Measurements from ENCODE around the gene FGF18. TPM values are rescaled to one million over a fixed set of nuclear protein-coding genes. Genes with fewer than 3 reads are reported as not detected.
"Not testable (repeated sequence)": the region's sequence is repeated elsewhere in the genome, so short reads cannot be mapped to it uniquely, and the experiment has no call there.

The FGF18 gene, protein sequence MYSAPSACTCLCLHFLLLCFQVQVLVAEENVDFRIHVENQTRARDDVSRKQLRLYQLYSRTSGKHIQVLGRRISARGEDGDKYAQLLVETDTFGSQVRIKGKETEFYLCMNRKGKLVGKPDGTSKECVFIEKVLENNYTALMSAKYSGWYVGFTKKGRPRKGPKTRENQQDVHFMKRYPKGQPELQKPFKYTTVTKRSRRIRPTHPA
- not detected for polyA plus RNA-seq (2012; ENCODE audit: insufficient read depth, insufficient read length)

DNA sequence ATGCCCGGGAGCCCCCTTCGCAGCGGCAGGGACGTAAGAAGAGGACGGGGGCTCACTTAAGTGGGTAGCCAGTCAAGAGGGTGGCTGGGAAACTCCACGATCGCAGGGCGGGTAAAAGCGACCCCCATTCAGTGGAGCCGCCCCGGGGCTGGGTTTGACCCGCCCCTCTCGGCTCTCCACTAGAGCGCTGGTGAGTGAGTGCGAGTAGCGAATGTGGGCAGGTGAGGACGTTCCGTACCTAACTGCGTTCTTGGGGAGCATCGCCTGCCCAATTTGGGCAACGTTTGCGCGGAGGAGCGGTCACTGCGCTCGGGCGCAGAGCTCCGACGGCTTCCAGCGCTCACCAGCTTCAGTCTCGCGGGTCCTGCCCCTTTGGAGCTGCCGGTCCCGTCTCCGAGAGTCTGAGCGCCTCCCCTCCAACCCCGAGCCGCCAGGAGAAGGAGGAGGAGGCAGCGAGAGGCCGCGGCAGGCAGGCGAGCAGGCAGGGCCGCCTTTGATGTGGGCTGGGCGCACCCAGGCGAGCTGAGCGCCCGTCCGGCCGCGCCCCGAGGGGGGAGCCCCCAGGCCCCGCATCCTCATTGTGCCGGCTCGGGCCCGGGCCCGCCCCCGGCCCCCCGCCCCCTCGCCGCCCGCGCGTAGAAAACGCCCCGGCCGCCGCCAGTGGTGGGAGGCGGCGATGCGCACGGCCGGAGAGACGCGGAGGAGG lies at the start of gene FGF18:
TSS of gene FGF18 (plus strand) at position 666 of the 706 bp plus-strand sequence. CDS start 553 bp downstream, outside the sequence.
- DNase-seq (ENCODE audit: low read depth, low spot score) = no peak
- peak within 1 kb of the TSS; percentile 44 for H3K4me3 ChIP-seq (ENCODE audit: low read length)

- no peak for DNase-seq (ENCODE audit: low read depth, low spot score)
- no peak overlapping the region for H3K4me3 ChIP-seq (ENCODE audit: low read length)
These were observed 49.5 kb upstream of the FGF18 start for GRCh38 chr5:171369898-171370297.

GRCh38 chr5:171370881-171371280 lies 48.6 kb upstream of the FGF18 start:
- not testable (repeated sequence) for H3K4me3 ChIP-seq (ENCODE audit: low read length); DNase-seq (ENCODE audit: low read depth, low spot score)

- H3K4me3 ChIP-seq (ENCODE audit: low read length) = no peak overlapping the region
- no peak for DNase-seq (ENCODE audit: low read depth, low spot score)
These were observed 48.1 kb upstream of the FGF18 start for GRCh38 chr5:171371326-171371725.

GRCh38 chr5:171379961-171380360 lies 39.5 kb upstream of the FGF18 start:
- H3K4me3 ChIP-seq (ENCODE audit: low read length) = no peak overlapping the region
- no peak for DNase-seq (ENCODE audit: low read depth, low spot score)

DNA sequence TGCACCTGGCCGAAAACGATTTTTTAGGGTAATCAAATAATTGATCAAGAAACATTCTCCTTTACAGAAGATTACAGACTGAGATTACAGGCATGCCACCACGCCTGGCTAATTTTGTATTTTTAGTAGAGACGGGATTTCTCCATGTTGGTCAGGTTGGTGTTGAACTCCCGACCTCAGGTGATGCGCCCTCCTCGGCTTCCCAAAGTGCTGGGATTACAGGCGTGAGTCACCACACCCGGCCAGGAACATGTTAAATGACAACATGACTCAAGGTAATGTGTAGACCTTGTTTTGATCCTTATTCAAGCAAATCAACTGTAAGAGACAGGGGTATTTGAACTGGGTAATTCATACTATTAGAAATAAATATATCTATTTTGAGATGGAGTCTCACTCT lies 35.0 kb upstream of the FGF18 start:
- not testable (repeated sequence) for DNase-seq (ENCODE audit: low read depth, low spot score); H3K4me3 ChIP-seq (ENCODE audit: low read length)

DNA sequence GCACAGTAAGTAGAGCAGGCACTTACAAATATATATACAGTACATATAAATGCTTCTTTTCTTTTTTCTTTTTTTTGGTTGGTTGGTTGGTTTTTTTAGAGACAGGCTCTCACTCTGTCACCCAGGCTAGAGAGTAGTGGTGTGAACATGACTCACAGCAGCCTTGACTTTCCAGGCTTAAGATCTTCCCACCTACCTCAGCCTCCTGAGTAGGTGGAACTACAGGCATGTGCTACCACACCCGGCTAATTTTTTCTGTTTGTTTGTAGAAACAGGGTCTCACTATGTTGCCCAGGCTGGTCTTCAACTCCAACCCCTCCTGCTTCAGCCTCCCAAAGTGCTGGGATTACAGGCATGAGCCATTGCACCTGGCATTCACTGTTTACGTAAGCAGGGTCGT lies 34.4 kb upstream of the FGF18 start:
- not testable (repeated sequence) for H3K4me3 ChIP-seq (ENCODE audit: low read length); DNase-seq (ENCODE audit: low read depth, low spot score)

GRCh38 chr5:171386006-171386671 lies 33.3 kb upstream of the FGF18 start:
- no peak overlapping the region for H3K4me3 ChIP-seq (ENCODE audit: low read length)
- DNase-seq (ENCODE audit: low read depth, low spot score) = no peak

GRCh38 chr5:171386861-171387344 lies 32.5 kb upstream of the FGF18 start:
- peak overlapping the region; percentile 68 for H3K4me3 ChIP-seq (ENCODE audit: low read length)
- DNase-seq (ENCODE audit: low read depth, low spot score) = peak; percentile 10

- peak within 1 kb of the TSS; percentile 77 for H3K4me3 ChIP-seq (ENCODE audit: low read length)
- peak; percentile 98 for DNase-seq (ENCODE audit: low read depth, low spot score)
These were observed 32.0 kb upstream of the FGF18 start, which contains the start of gene NPM1 for GRCh38 chr5:171387345-171387969. Gene NPM1 (plus strand): TSS chr5:171387849. CDS start chr5:171387949, 100 bp downstream.

DNA sequence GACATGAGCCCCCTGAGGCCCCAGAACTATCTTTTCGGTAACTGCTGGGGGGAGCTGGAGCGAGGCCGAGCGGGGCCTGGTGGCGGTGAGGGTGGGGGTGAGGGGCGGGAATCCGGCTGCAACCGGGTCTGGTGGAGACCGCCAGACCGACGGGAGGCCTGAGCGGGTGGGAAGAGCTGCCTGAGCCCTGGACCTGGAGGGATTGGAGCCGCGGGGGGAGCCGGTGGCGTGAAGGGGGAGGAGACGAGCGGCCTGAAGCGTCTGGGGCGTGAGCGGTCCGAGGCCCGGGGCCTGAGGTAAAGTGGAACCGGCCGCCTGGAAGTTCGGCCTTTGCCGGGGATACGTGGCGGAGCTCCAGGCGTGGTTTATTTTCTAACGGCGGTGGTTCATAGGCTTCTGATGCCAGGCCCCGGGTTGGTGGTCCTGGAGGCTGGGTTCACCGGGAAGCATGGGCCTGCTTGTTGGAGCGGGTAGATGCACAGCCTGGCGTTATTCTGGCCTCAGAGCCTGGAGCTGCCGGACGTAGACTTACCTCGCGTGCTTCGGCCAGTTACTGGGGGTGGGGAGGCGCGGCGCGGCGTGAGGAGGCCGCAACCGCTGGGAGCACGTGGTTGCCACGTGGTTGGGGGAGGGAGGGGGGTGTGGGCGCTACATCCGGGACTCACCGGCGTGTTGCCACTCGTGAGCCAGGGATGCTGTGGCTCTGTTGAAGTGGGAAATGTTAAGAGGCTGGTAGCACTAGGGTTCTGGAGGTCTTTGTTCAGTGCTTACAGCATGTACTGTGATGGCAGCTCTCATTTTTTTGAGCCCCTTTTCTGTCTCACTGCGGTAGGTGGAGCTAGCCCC lies 31.3 kb upstream of the FGF18 start:
- peak overlapping the region; percentile 77 for H3K4me3 ChIP-seq (ENCODE audit: low read length)
- peak; percentile 69 for DNase-seq (ENCODE audit: low read depth, low spot score)

DNA sequence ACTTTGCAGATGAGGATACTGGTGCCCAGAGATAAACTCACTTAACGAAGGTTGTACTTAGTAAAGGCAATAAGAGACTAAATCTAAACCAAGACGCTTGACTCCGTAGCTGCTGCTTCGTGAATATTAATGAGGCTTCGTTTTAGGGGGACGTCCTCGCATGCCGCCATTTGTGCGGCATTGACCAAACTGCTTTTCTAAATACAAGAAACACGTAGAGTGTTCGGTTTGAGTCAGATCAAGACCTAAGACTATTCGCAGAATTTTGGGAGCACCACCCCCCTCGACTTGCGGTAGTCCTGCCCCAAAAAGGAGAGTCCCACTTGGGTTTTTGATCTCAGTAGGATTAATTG lies 30.7 kb upstream of the FGF18 start:
- H3K4me3 ChIP-seq (ENCODE audit: low read length) = peak overlapping the region; percentile 77
- DNase-seq (ENCODE audit: low read depth, low spot score) = no peak

- no peak for DNase-seq (ENCODE audit: low read depth, low spot score)
- H3K4me3 ChIP-seq (ENCODE audit: low read length) = no peak overlapping the region
These were observed 28.4 kb upstream of the FGF18 start for GRCh38 chr5:171390883-171391677.

GRCh38 chr5:171391996-171392577 lies 27.4 kb upstream of the FGF18 start:
- H3K4me3 ChIP-seq (ENCODE audit: low read length) = no peak overlapping the region
- no peak for DNase-seq (ENCODE audit: low read depth, low spot score)

DNA sequence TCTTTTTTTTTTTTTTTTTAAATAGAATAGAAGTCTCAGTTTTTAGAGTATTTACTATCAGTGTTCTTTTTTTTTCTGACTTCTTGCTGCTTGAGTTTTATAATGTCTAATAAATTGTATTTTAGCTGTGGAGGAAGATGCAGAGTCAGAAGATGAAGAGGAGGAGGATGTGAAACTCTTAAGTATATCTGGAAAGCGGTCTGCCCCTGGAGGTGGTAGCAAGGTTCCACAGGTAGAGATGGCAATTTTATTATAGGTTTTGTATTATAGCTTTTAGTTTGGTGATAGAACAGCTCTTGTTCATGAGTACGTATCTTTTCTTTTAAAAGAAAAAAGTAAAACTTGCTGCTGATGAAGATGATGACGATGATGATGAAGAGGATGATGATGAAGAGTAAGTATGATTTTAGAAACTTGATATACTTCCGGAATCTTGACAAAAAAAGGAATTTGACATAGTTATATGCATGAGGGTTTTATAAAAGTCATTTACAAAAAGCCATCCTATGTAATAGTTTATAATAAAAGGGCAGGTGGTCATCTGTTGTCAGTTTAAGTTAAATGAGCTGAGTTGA lies 26.8 kb upstream of the FGF18 start:
- no peak for DNase-seq (ENCODE audit: low read depth, low spot score)
- no peak overlapping the region for H3K4me3 ChIP-seq (ENCODE audit: low read length)

DNA sequence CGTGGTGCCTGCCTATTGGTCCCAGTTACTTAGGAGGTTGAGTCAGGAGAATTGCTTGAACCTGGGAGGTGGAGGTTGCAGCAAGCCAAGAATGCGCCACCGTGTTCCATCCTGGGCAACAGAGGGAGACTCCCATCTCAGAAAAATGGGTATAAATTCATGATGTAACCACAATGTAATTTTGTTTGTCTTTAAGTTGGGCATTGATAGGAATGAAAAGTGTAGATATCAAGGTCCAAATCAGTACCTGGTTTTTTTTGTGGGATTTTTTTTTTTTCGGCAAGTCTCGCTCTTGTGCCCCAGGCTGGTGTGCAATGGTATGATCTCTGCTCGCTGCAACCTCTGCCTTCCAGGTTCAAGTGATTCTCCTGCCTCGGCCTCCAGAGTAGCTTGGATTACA lies 24.4 kb upstream of the FGF18 start:
- DNase-seq (ENCODE audit: low read depth, low spot score) = no peak
- no peak overlapping the region for H3K4me3 ChIP-seq (ENCODE audit: low read length)

DNA sequence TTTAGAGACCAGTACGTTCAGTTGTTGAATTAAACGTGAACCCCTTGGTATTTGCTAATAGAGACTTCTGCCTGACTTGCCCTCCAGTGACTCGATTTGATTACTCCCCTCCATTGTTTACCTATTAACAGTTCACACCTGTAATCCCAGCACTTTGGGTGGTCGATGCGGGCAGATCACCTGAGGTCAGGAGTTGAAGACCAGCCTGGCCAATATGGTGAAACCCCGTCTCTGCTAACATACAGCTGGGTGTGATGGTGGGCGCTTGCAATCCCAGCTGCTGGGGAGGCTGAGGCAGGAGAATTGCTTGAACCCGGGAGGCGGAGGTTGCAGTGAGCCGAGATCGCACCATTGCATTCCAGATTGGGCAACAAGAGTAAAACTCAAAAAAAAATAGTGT lies 22.9 kb upstream of the FGF18 start:
- H3K4me3 ChIP-seq (ENCODE audit: low read length); DNase-seq (ENCODE audit: low read depth, low spot score): not testable (repeated sequence)
